ENCODE results near the gene CCDC183. TPM values are rescaled to one million over a fixed set of nuclear protein-coding genes. Genes with fewer than 3 reads are reported as not detected.

CCDC183 gene
- total and polyA plus RNA-seq, 10 of the 15 experiments (the other 5 are each of a cell fraction or from before 2014, with no cell fraction given) = 0.04 to 1.2 (median 0.55) TPM; not detected in 5

- TF ChIP-seq EP300 (IDR thresholded peaks at IDR 0.05; ENCODE audit: borderline replicate concordance in 1 of 2, control insufficient read depth in 1 of 2, low read depth in 2 of 2, low read length in 2 of 2) = no peak
- 0 out of 2 replicates have a peak, but pooled peaks have one; percentile 47 for TF ChIP-seq MLLT1 (IDR thresholded peaks at IDR 0.05)
- no peak; the same call in none of the 2 replicates for TF ChIP-seq LARP7 (IDR thresholded peaks at IDR 0.05)
- TF ChIP-seq CHD2 (IDR thresholded peaks at IDR 0.05; ENCODE audit: borderline replicate concordance, low read depth, low read length) = no peak; the same call in 1 of the 2 replicates
- no peak; the same call in 1 of the 2 replicates for TF ChIP-seq CREB1 (IDR thresholded peaks at IDR 0.05; ENCODE audit: low read depth)
- no peak for TF ChIP-seq ATF2 (IDR thresholded peaks at IDR 0.05; ENCODE audit: low read length)
- TF ChIP-seq BHLHE40 (IDR thresholded peaks at IDR 0.05; ENCODE audit: borderline replicate concordance in 1 of 2, low read depth in 2 of 2, low read length in 1 of 2) = no peak
- no peak for TF ChIP-seq ZSCAN29 (IDR thresholded peaks at IDR 0.05)
- no peak for TF ChIP-seq TCF12 (IDR thresholded peaks at IDR 0.05; ENCODE audit: low read depth, low read length)
- TF ChIP-seq SRF (IDR thresholded peaks at IDR 0.05; ENCODE audit: low read depth in 2 of 2, low read length in 2 of 2) = no peak
- TF ChIP-seq ZNF217 (IDR thresholded peaks at IDR 0.05) = no peak
- TF ChIP-seq BCL11A (IDR thresholded peaks at IDR 0.05; ENCODE audit: low read depth, low read length) = no peak
- TF ChIP-seq ZNF592 (IDR thresholded peaks at IDR 0.05) = no peak
- TF ChIP-seq BACH1 (IDR thresholded peaks at IDR 0.05; ENCODE audit: borderline replicate concordance) = peak; percentile 61; the same call in 1 of the 2 replicates
- TF ChIP-seq RB1 (IDR thresholded peaks at IDR 0.05; ENCODE audit: borderline replicate concordance) = peak; percentile 49; the same call in 1 of the 2 replicates
- TF ChIP-seq NKRF (conservative IDR thresholded peaks at IDR 0.05) = peak; percentile 65
- TF ChIP-seq ZNF384 (IDR thresholded peaks at IDR 0.05; ENCODE audit: borderline replicate concordance, low read depth, low read length) = no peak
- TF ChIP-seq DPF2 (IDR thresholded peaks at IDR 0.05) = peak; percentile 38; the same call in 1 of the 2 replicates
- no peak for TF ChIP-seq PML (IDR thresholded peaks at IDR 0.05; ENCODE audit: low read length)
- no peak for TF ChIP-seq PAX8 (IDR thresholded peaks at IDR 0.05)
- TF ChIP-seq ZBED1 (IDR thresholded peaks at IDR 0.05; ENCODE audit: borderline replicate concordance) = no peak
Measured at GRCh38 chr9:136847826-136848392, 51.8 kb downstream of the CCDC183 start (continued).
